ENCODE measurements around the gene ANO10. TPM values are rescaled to one million over a fixed set of nuclear protein-coding genes. Genes with fewer than 3 reads are reported as not detected.
"Not testable (repeated sequence)": the region's sequence is repeated elsewhere in the genome, so short reads cannot be mapped to it uniquely, and the experiment has no call there.

The ANO10 gene
- total and polyA plus RNA-seq, 7 experiments from 2014 or later, result 6.1 to 13.6 (median 9.3) TPM

DNA sequence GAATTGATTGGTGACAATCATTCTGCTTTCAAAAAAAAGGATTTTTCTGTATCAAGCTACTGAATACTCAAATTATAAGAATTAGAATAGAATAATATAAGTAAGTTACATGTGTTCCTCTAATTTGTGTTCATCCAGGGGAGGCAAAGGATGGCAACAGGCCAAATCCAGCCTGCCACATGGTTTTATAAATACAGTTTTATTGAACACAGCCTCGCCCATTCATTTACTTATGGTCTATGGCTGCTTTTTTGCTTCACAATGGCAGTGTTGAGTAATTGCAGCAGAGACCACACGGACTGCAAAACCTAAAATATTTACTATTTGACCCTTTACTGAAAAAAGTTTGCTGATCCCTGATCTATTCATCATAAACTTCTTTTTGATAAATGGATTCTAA is 21.9 kb downstream of the ANO10 start:
- H3K4me3 ChIP-seq (ENCODE audit: low read length); ATAC-seq; H3K4me1 Mint-ChIP-seq; H3K4me1 ChIP-seq (ENCODE audit: control insufficient read depth in 2 of 2, insufficient read depth in 2 of 2, low read length in 2 of 2); H3K4me3 Mint-ChIP-seq; H3K27ac Mint-ChIP-seq; H3K27me3 Mint-ChIP-seq; H3K27me3 ChIP-seq (ENCODE audit: control insufficient read depth in 2 of 2, insufficient read depth in 2 of 2, low read length in 2 of 2); DNase-seq; H3K9me3 ChIP-seq (ENCODE audit: control insufficient read depth in 2 of 3, low read length in 3 of 3); CTCF ChIA-PET; intact Hi-C loops (cut with micrococcal nuclease); H3K27ac ChIP-seq (ENCODE audit: low read depth, low read length); POLR2A ChIA-PET; H3K36me3 ChIP-seq (ENCODE audit: control insufficient read depth in 2 of 3, insufficient read depth in 3 of 3, low read length in 3 of 3): not testable (repeated sequence)
- peaks cover 11 to 35% (median 22%) of the 10 kb centered on the region in 5 donors for H3K36me3 Mint-ChIP-seq
- H3K9me3 Mint-ChIP-seq, result peaks cover 0 to 13% (median 6%) of the 10 kb centered on the region in 11 donors

GRCh38 chr3:43597961-43598360 is 23.9 kb downstream of the ANO10 start:
- no peaks in the 10 kb centered on the region for H3K4me1 ChIP-seq (ENCODE audit: control insufficient read depth in 2 of 2, insufficient read depth in 2 of 2, low read length in 2 of 2)
- H3K36me3 Mint-ChIP-seq, result peaks cover 16 to 43% (median 29%) of the 10 kb centered on the region in 5 donors
- no peaks in the 10 kb centered on the region for H3K9me3 ChIP-seq (ENCODE audit: control insufficient read depth in 2 of 3, low read length in 3 of 3)
- H3K27me3 ChIP-seq (ENCODE audit: control insufficient read depth in 2 of 2, insufficient read depth in 2 of 2, low read length in 2 of 2), result no peaks in the 10 kb centered on the region
- intact Hi-C loops (cut with micrococcal nuclease), result no loop called here
- ChIA-PET POLR2A (no interaction called here), CTCF (no interaction called here)
- H3K36me3 ChIP-seq (ENCODE audit: control insufficient read depth in 2 of 3, insufficient read depth in 3 of 3, low read length in 3 of 3), result no peaks in the 10 kb centered on the region
- H3K27me3 Mint-ChIP-seq, result no peaks in the 10 kb centered on the region
- no peak overlapping the region for H3K4me3 Mint-ChIP-seq
- peaks cover 2 to 24% (median 12%) of the 10 kb centered on the region in 11 donors for H3K9me3 Mint-ChIP-seq
- peaks cover 0 to under 1% (median 0%) of the 10 kb centered on the region in 7 donors for H3K4me1 Mint-ChIP-seq
- no peak overlapping the region for H3K27ac ChIP-seq (ENCODE audit: low read depth, low read length)
- DNase-seq (no peak), ATAC-seq (no peak)
- H3K27ac Mint-ChIP-seq, result no peak overlapping the region
- no peak overlapping the region for H3K4me3 ChIP-seq (ENCODE audit: low read length)

DNA sequence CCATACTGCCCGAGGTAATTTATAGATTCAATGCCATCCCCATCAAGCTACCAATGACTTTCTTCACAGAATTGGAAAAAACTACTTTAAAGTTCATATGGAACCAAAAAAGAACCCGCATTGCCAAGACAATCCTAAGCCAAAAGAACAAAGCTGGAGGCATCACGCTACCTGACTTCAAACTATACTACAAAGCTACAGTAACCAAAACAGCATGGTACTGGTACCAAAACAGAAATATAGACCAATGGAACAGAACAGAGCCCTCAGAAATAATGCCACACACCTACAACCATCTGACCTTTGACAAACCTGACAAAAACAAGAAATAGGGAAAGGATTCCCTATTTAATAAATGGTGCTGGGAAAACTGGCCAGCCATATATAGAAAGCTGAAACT is 25.6 kb downstream of the ANO10 start:
- intact Hi-C loops (cut with micrococcal nuclease); DNase-seq; POLR2A ChIA-PET; H3K4me3 ChIP-seq (ENCODE audit: low read length); H3K4me1 ChIP-seq (ENCODE audit: control insufficient read depth in 2 of 2, insufficient read depth in 2 of 2, low read length in 2 of 2); H3K27ac ChIP-seq (ENCODE audit: low read depth, low read length); H3K27ac Mint-ChIP-seq; CTCF ChIA-PET; H3K27me3 ChIP-seq (ENCODE audit: control insufficient read depth in 2 of 2, insufficient read depth in 2 of 2, low read length in 2 of 2); H3K27me3 Mint-ChIP-seq; H3K4me1 Mint-ChIP-seq; H3K36me3 ChIP-seq (ENCODE audit: control insufficient read depth in 2 of 3, insufficient read depth in 3 of 3, low read length in 3 of 3); H3K4me3 Mint-ChIP-seq; ATAC-seq; H3K9me3 ChIP-seq (ENCODE audit: control insufficient read depth in 2 of 3, low read length in 3 of 3): not testable (repeated sequence)
- peaks cover 6 to 37% (median 17%) of the 10 kb centered on the region in 11 donors for H3K9me3 Mint-ChIP-seq
- peaks cover 20 to 54% (median 36%) of the 10 kb centered on the region in 5 donors for H3K36me3 Mint-ChIP-seq

DNA sequence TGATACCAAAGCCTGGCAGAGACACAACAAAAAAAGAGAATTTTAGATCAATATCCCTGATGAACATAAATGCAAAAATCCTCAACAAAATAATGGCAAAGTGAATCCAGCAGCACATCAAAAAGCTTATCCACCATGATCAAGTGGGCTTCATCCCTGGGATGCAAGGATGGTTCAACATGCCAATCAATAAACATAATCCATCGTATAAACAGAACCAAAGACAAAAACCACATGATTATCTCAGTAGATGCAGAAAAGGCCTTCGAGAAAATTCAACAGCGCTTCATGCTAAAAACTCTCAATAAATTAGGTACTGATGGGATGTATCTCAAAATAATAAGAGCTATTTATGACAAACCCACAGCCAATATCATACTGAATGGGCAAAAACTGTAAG is 26.5 kb downstream of the ANO10 start:
- H3K9me3 ChIP-seq (ENCODE audit: control insufficient read depth in 2 of 3, low read length in 3 of 3); H3K27me3 ChIP-seq (ENCODE audit: control insufficient read depth in 2 of 2, insufficient read depth in 2 of 2, low read length in 2 of 2); ATAC-seq; H3K27ac ChIP-seq (ENCODE audit: low read depth, low read length); H3K4me1 ChIP-seq (ENCODE audit: control insufficient read depth in 2 of 2, insufficient read depth in 2 of 2, low read length in 2 of 2); CTCF ChIA-PET; H3K36me3 ChIP-seq (ENCODE audit: control insufficient read depth in 2 of 3, insufficient read depth in 3 of 3, low read length in 3 of 3); H3K4me3 Mint-ChIP-seq; H3K4me3 ChIP-seq (ENCODE audit: low read length); intact Hi-C loops (cut with micrococcal nuclease); H3K27me3 Mint-ChIP-seq; DNase-seq; H3K27ac Mint-ChIP-seq; H3K4me1 Mint-ChIP-seq; POLR2A ChIA-PET: not testable (repeated sequence)
- H3K36me3 Mint-ChIP-seq, result peaks cover 25 to 63% (median 45%) of the 10 kb centered on the region in 5 donors
- peaks cover 6 to 46% (median 18%) of the 10 kb centered on the region in 11 donors for H3K9me3 Mint-ChIP-seq

GRCh38 chr3:43593588-43593987 is 28.2 kb downstream of the ANO10 start:
- H3K27ac ChIP-seq (ENCODE audit: low read depth, low read length); DNase-seq; CTCF ChIA-PET; H3K4me1 ChIP-seq (ENCODE audit: control insufficient read depth in 2 of 2, insufficient read depth in 2 of 2, low read length in 2 of 2); H3K27me3 Mint-ChIP-seq; H3K9me3 ChIP-seq (ENCODE audit: control insufficient read depth in 2 of 3, low read length in 3 of 3); ATAC-seq; H3K4me3 Mint-ChIP-seq; POLR2A ChIA-PET; H3K27ac Mint-ChIP-seq; H3K4me3 ChIP-seq (ENCODE audit: low read length); H3K36me3 ChIP-seq (ENCODE audit: control insufficient read depth in 2 of 3, insufficient read depth in 3 of 3, low read length in 3 of 3); H3K4me1 Mint-ChIP-seq; H3K27me3 ChIP-seq (ENCODE audit: control insufficient read depth in 2 of 2, insufficient read depth in 2 of 2, low read length in 2 of 2); intact Hi-C loops (cut with micrococcal nuclease): not testable (repeated sequence)
- Mint-ChIP-seq H3K36me3 (peaks cover 27 to 72% (median 53%) of the 10 kb centered on the region in 5 donors), H3K9me3 (peaks cover 6 to 48% (median 18%) of the 10 kb centered on the region in 11 donors)

DNA sequence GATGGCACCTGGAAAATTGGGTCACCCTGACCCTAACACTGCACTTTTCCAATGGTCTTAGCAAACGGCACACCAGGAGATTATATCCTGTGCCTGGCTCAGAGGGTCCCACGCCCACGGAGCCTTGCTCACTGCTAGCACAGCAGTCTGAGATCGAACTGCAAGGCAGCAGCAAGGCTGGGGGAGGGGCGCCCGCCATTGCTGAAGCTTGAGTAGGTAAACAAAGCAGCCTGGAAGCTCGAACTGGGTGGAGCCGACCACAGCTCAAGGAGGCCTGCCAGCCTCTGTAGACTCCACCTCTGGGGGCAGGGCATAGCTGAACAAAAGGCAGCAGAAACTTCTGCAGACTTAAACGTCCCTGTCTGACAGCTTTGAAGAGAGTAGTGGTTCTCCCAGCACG is 29.9 kb downstream of the ANO10 start:
- H3K27me3 ChIP-seq (ENCODE audit: control insufficient read depth in 2 of 2, insufficient read depth in 2 of 2, low read length in 2 of 2); intact Hi-C loops (cut with micrococcal nuclease); H3K27ac ChIP-seq (ENCODE audit: low read depth, low read length); H3K4me3 Mint-ChIP-seq; DNase-seq; H3K4me3 ChIP-seq (ENCODE audit: low read length); H3K27me3 Mint-ChIP-seq; H3K27ac Mint-ChIP-seq; H3K4me1 ChIP-seq (ENCODE audit: control insufficient read depth in 2 of 2, insufficient read depth in 2 of 2, low read length in 2 of 2); POLR2A ChIA-PET; CTCF ChIA-PET; H3K36me3 ChIP-seq (ENCODE audit: control insufficient read depth in 2 of 3, insufficient read depth in 3 of 3, low read length in 3 of 3); ATAC-seq; H3K9me3 ChIP-seq (ENCODE audit: control insufficient read depth in 2 of 3, low read length in 3 of 3); H3K4me1 Mint-ChIP-seq: not testable (repeated sequence)
- Mint-ChIP-seq H3K36me3 (peaks cover 23 to 69% (median 56%) of the 10 kb centered on the region in 5 donors), H3K9me3 (peaks cover 6 to 48% (median 15%) of the 10 kb centered on the region in 11 donors)

GRCh38 chr3:43587303-43587702 is 34.5 kb downstream of the ANO10 start:
- Histone ChIP-seq H3K27ac (ENCODE audit: low read depth, low read length) (no peak overlapping the region), H3K4me3 (ENCODE audit: low read length) (no peak overlapping the region), H3K9me3 (ENCODE audit: control insufficient read depth in 2 of 3, low read length in 3 of 3) (peaks cover 0 to 5% (median 0%) of the 10 kb centered on the region in 3 experiments), H3K27me3 (ENCODE audit: control insufficient read depth in 2 of 2, insufficient read depth in 2 of 2, low read length in 2 of 2) (no peaks in the 10 kb centered on the region), H3K4me1 (ENCODE audit: control insufficient read depth in 2 of 2, insufficient read depth in 2 of 2, low read length in 2 of 2) (peaks cover 0 to 4% of the 10 kb centered on the region in 2 donors), H3K36me3 (ENCODE audit: control insufficient read depth in 2 of 3, insufficient read depth in 3 of 3, low read length in 3 of 3) (no peaks in the 10 kb centered on the region)
- H3K27ac Mint-ChIP-seq, result peak overlapping the region in 1 of 9 donors; percentile 31
- DNase-seq, result no peak
- H3K27me3 Mint-ChIP-seq, result no peaks in the 10 kb centered on the region
- peaks cover 6 to 21% (median 16%) of the 10 kb centered on the region in 7 donors for H3K4me1 Mint-ChIP-seq
- ChIA-PET POLR2A (no interaction called here), CTCF (no interaction called here)
- no peak for ATAC-seq
- intact Hi-C loops (cut with micrococcal nuclease), result no loop called here
- peaks cover 10 to 29% (median 16%) of the 10 kb centered on the region in 5 donors for H3K36me3 Mint-ChIP-seq
- peaks cover under 1 to 17% (median 6%) of the 10 kb centered on the region in 11 donors for H3K9me3 Mint-ChIP-seq
- H3K4me3 Mint-ChIP-seq, result no peak overlapping the region
